Measurements from ENCODE around the gene DNAAF2.
A peak's percentile ranks its signal among the peaks of the same experiment; 100 is the strongest.

DNAAF2 gene

DNA sequence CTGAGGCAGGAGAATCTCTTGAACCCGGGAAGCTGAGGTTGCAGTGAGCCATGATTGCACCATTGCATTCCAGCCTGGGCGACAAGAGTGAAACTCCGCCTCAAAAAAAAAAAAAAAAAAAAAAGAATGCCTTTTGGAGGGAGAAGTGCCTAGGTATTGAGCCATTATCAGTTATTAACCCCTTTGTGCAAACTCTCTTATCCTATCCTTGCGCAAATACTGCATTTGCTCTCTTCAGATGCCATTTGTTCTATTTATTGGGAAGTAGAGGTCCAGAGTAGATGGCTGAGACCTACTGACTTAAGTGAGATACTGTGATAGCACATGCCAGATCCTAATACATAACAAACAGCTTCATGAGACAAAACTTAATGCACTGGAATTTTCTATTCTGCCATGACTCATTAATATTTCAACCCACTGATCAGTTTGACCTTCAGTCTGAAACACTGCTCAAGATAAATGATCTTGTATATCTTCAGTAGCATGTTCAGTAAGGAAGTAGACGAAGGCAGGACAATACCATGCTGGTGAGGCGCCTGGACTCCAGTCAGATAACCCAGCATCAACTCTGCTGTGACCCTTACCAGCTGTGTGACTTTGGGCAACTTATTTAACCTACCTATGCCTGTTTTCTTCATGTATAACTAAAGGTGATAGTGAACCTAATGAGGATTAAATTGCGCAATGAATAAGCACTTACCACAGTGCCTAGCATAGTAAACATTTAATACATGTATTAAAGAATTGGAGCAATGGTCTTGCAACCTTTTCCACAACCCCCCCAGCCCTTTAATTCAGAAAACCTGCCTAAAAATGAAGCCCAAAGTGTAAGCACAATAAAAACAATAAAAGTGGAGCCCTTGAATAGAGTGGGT is 5.7 kb upstream of the DNAAF2 start:
- TF ChIP-seq POLR2AphosphoS5 (IDR thresholded peaks at IDR 0.05; ENCODE audit: low read depth, low read length) (no peak), POLR2A (IDR thresholded peaks at IDR 0.05; ENCODE audit: low read depth, low read length) (no peak), TAF1 (IDR thresholded peaks at IDR 0.05; ENCODE audit: borderline replicate concordance, low read depth, low read length) (no peak)
- DNase-seq (ENCODE audit: insufficient read length) (no peak), FAIRE-seq (no peak)

DNA sequence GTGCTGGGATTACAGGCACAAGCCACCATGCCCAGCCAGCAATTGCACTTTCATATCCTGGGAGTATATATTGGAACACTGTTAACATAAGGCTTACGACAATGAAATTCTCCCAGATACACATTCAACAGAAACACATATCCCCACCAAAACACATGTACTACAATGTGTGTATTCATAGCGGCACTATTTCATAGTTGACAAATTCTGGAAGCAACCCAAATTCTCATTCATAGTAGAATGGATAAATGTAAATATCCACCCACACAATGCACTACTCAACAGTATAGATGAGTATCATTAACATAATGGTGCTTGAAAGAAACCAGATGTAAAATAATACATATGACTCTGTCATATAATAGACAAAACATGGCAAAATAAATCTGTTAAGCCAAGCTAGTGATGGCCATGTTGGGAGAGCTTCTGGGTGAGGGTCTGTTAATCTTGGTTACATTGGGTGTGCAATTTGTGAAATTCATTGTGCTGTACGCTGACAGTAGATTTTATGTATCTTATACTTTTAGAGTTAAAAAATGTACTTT is 2.6 kb upstream of the DNAAF2 start:
- DNase-seq (ENCODE audit: insufficient read length) (no peak), FAIRE-seq (no peak)
- TF ChIP-seq TAF1 (IDR thresholded peaks at IDR 0.05; ENCODE audit: borderline replicate concordance, low read depth, low read length) = no peak
- TF ChIP-seq POLR2AphosphoS5 (IDR thresholded peaks at IDR 0.05; ENCODE audit: low read depth, low read length) = no peak
- no peak for TF ChIP-seq POLR2A (IDR thresholded peaks at IDR 0.05; ENCODE audit: low read depth, low read length)

DNA sequence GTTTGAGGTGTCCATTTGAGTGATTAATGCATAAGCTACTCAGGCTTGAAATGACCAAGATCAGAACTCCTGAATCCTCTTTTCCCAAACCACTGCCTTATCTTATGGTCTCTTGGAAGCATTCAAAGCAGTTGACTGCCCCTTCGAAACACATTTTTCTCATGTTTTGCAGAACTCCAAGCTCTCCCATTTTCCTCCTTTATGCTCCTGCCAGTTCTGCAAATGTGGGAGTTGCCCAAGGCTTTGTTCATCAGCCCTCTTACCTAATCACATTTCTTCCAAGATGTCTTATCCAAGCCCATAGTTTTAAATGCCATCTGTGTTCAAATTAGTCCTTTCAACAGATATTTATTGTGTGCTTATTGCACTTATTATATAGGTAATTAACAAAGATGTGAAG is 1.8 kb upstream of the DNAAF2 start:
- FAIRE-seq (no peak), DNase-seq (ENCODE audit: insufficient read length) (no peak)
- TF ChIP-seq POLR2AphosphoS5 (IDR thresholded peaks at IDR 0.05; ENCODE audit: low read depth, low read length) = no peak
- TF ChIP-seq TAF1 (IDR thresholded peaks at IDR 0.05; ENCODE audit: borderline replicate concordance, low read depth, low read length) = no peak
- no peak for TF ChIP-seq POLR2A (IDR thresholded peaks at IDR 0.05; ENCODE audit: low read depth, low read length)

DNA sequence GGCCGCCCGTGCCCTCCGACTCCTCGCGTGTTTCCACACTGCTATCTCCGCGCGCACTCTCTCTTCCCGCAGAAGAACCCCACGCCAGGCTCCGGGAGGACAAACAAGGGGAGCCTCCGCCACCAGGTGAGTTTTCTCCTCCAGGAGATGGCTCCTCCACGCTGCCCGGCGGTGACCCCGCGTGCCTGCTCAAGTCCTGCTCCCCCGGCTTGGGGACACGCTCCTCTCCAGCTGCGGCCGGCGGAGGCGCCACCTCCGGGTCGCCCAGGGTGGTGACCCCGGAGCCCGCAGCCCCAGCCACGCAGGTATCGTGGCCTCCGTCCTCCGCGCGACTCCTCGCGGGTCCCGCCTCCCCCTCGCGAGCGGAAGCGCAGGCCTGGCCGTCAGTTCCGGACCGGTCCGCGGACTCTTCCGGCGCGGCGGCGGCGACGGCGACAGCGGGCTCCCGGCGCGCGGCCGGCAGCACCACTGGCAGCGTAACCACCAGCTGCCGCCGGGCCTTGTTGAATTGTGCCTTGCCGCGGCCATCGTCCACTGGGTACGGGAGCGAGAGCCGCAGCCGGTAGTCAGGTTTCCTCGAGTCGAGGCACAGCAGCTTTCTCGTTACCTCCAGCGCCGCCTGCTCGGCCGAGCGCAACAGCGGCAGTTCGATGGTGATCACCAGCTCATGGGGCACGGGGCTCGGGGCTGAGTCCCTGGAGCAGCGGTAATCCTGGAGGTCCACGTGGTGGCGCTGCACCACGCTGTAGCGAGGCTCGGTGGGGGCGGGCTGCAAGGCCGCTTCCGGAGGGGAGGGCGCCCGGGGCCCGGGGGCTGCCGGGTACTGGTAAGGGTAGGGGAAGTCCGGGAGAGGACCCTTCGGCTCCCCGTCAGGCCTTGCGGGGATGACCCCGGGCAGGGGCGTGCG is 1.2 kb downstream of the DNAAF2 start:
- DNase-seq (ENCODE audit: insufficient read length) (peak; percentile 83), FAIRE-seq (peak; percentile 96)
- TF ChIP-seq TAF1 (IDR thresholded peaks at IDR 0.05; ENCODE audit: borderline replicate concordance, low read depth, low read length) = peak; percentile 48
- TF ChIP-seq POLR2A (IDR thresholded peaks at IDR 0.05; ENCODE audit: low read depth, low read length) = peak; percentile 87
- peak; percentile 56; the same call in 1 of the 2 replicates for TF ChIP-seq POLR2AphosphoS5 (IDR thresholded peaks at IDR 0.05; ENCODE audit: low read depth, low read length)

DNA sequence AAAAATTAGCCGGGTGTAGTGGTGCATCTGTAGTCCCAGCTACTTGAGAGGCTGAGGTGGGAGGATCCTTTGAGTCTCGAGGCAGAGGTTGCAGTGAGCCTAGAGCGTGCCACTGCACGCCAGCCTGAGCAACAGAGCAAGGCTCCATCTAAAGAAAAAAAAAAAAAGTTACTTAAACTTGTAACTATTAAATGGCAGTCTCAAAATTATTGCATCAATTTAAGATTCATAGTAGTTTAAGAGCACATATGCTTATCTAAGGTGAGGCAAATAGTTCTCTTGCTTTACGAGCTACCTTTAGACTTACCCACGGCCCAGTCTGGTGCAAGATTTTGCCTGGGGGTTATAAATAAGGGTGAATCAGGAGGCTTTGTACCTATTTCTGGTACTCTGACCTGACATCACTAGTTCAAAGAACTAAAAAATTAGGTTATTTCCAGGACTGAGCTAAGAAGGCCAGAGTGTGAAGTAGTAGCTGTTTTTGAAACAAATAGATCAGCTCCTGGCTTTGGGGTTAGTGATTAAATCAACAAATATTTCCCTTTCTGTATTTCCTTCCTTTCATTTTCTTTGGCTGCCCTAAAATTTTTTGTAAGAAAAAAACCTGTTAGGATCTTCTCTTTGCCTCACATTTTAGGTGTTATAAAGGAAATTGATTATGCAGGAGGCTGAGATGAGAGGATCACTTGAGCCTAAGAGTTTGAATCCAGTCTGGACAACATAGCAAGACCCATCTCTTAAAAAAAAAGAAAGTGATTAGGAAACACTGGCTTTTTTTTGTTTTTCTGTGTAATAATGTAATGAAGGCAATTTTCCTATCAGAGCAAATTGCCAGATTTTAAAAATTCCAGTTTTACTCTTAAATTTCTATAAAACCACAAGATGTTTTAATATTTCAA is 10.9 kb downstream of the DNAAF2 start:
- no peak for FAIRE-seq

DNA sequence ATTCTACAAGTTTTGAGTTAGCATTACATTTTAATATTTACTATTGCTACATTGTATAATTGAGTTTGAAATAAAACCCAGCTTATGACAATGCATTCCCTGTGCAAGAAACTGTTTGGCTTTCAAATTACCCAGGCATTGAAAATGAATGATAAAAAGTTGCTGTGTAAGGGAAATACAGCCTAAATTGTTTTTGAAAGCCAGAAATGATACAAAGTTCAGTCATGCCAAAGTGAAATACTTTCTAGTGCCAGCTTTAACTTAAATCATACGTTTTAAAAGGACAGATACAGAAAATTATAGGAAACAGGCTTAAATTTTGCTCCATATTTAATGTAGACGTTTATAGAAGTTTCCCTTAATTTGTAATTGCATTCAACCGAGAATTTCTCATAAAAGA is 11.7 kb downstream of the DNAAF2 start:
- no peak for TF ChIP-seq POLR2AphosphoS5 (IDR thresholded peaks at IDR 0.05; ENCODE audit: low read depth, low read length)
- TF ChIP-seq TAF1 (IDR thresholded peaks at IDR 0.05; ENCODE audit: borderline replicate concordance, low read depth, low read length) = no peak
- TF ChIP-seq POLR2A (IDR thresholded peaks at IDR 0.05; ENCODE audit: low read depth, low read length) = no peak
- FAIRE-seq (no peak), DNase-seq (ENCODE audit: insufficient read length) (no peak)

More for the DNA sequence above, 10.9 kb downstream of the DNAAF2 start:
- DNase-seq (ENCODE audit: insufficient read length) = no peak
- no peak for TF ChIP-seq TAF1 (IDR thresholded peaks at IDR 0.05; ENCODE audit: borderline replicate concordance, low read depth, low read length)
- TF ChIP-seq POLR2A (IDR thresholded peaks at IDR 0.05; ENCODE audit: low read depth, low read length) = peak; percentile 72
- TF ChIP-seq POLR2AphosphoS5 (IDR thresholded peaks at IDR 0.05; ENCODE audit: low read depth, low read length) = peak; percentile 59

DNA sequence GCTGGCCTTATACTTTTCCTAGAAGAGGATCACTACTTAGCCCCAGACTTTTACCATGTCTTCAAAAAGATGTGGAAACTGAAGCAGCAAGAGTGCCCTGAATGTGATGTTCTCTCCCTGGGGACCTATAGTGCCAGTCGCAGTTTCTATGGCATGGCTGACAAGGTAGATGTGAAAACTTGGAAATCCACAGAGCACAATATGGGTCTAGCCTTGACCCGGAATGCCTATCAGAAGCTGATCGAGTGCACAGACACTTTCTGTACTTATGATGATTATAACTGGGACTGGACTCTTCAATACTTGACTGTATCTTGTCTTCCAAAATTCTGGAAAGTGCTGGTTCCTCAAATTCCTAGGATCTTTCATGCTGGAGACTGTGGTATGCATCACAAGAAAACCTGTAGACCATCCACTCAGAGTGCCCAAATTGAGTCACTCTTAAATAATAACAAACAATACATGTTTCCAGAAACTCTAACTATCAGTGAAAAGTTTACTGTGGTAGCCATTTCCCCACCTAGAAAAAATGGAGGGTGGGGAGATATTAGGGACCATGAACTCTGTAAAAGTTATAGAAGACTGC is 12.9 kb downstream of the DNAAF2 start:
- TF ChIP-seq TAF1 (IDR thresholded peaks at IDR 0.05; ENCODE audit: borderline replicate concordance, low read depth, low read length) (no peak), POLR2AphosphoS5 (IDR thresholded peaks at IDR 0.05; ENCODE audit: low read depth, low read length) (no peak), POLR2A (IDR thresholded peaks at IDR 0.05; ENCODE audit: low read depth, low read length) (no peak)
- no peak for DNase-seq (ENCODE audit: insufficient read length)
- FAIRE-seq = no peak

DNA sequence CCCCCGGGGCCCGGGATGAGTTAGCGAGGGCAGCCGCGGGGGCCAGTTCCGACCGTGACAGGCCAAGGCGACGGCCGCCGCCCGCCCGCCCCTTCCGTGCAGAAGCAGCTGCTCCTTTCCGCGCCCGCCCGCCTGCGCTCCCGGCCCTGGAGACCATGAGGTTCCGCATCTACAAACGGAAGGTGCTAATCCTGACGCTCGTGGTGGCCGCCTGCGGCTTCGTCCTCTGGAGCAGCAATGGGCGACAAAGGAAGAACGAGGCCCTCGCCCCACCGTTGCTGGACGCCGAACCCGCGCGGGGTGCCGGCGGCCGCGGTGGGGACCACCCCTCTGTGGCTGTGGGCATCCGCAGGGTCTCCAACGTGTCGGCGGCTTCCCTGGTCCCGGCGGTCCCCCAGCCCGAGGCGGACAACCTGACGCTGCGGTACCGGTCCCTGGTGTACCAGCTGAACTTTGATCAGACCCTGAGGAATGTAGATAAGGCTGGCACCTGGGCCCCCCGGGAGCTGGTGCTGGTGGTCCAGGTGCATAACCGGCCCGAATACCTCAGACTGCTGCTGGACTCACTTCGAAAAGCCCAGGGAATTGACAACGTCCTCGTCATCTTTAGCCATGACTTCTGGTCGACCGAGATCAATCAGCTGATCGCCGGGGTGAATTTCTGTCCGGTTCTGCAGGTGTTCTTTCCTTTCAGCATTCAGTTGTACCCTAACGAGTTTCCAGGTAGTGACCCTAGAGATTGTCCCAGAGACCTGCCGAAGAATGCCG is 13.7 kb downstream of the DNAAF2 start:
- TF ChIP-seq POLR2AphosphoS5 (IDR thresholded peaks at IDR 0.05; ENCODE audit: low read depth, low read length) (no peak), TAF1 (IDR thresholded peaks at IDR 0.05; ENCODE audit: borderline replicate concordance, low read depth, low read length) (no peak), POLR2A (IDR thresholded peaks at IDR 0.05; ENCODE audit: low read depth, low read length) (no peak)
- no peak for DNase-seq (ENCODE audit: insufficient read length)

DNA sequence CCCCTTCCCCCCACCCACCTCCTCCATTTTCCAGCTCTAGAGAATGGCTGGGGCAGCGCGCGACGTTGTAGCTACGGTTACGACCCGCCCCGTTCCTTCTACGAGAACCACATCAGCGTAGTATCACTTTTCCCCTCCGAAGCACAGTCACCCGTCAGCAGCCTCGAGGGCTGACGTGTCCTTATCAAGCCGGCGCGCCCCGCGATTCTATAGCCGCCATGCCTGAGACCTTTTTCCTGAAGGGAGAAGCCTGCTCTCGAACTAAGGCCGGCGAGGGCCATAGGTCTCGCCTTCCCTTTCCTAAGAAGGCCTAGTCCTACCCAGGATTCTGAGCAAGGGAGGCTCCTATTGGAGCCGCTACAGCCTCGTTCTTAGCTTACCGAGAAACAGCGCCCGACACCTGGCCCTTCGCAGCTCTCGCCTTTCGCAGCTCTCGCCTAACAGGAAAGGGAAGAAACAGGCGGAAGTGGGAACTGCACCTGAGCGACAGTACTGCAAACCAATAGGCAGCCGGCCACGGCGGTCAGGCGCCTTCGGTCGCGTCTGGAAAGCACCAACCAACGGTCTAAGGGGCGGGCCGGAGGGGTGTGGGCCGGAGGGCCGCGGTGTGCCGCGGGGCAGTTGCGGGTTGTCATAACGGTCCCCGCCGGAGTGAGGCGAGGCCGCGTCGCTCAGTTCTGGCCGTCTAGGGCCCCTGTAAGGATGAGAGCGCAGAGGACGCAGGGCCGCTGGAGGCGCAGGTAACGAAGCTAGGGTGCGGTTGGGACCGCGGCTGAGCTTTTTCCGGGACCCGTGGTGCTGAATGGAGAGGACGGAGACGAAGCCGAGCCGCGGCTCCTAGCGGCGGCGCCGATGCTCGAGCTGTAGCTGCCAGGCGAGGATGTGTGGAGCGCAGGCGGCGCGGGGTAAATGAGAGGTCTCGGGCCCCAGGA is 14.6 kb downstream of the DNAAF2 start, which contains the start of the genes MGAT2 and RPL36AL:
Gene MGAT2, plus strand, starts transcription at position 618 of the 932 bp plus-strand sequence. CDS start 470 bp downstream, outside the sequence.
Gene RPL36AL, minus strand, starts transcription at position 445 of the 932 bp plus-strand sequence. CDS start 1,522 bp downstream, outside the sequence.
- DNase-seq (ENCODE audit: insufficient read length) (peak; percentile 94), FAIRE-seq (peak; percentile 95)
- TF ChIP-seq TAF1 (IDR thresholded peaks at IDR 0.05; ENCODE audit: borderline replicate concordance, low read depth, low read length) (peak; percentile 94), POLR2A (IDR thresholded peaks at IDR 0.05; ENCODE audit: low read depth, low read length) (peak; percentile 97), POLR2AphosphoS5 (IDR thresholded peaks at IDR 0.05; ENCODE audit: low read depth, low read length) (peak; percentile 98)

More for the DNA sequence above, 13.7 kb downstream of the DNAAF2 start:
- FAIRE-seq = peak; percentile 5
